HEK293T (cell line): Measurements from ENCODE around the gene PGBD1.

ENCODE experiments used
- ARNT ChIP-seq: fragments of 450-650 bp; IDR thresholded peaks from 2 replicates; pipeline ENCODE4 v1.6.1; 2017; ENCODE audit warnings: mild to moderate bottlenecking
- BHLHE40 ChIP-seq: fragments of 450-650 bp; IDR thresholded peaks from 2 replicates; pipeline ENCODE4 v1.6.1; 2016; ENCODE audit warnings: mild to moderate bottlenecking, moderate library complexity, borderline replicate concordance
- FOXA1 ChIP-seq: fragments of 450-650 bp; IDR thresholded peaks from 2 replicates; pipeline ENCODE4 v1.6.1; 2016; ENCODE audit warnings: mild to moderate bottlenecking
- FOXK2 ChIP-seq: fragments of 450-650 bp; IDR thresholded peaks from 2 replicates; pipeline ENCODE4 v1.6.1; 2016; ENCODE audit warnings: mild to moderate bottlenecking
- FOXM1 ChIP-seq: fragments of 450-650 bp; IDR thresholded peaks from 2 replicates; pipeline ENCODE4 v1.6.1; 2017; ENCODE audit warnings: mild to moderate bottlenecking, borderline replicate concordance
- L3MBTL2 ChIP-seq: fragments of 450-650 bp; conservative IDR thresholded peaks from 2 replicates; pipeline ENCODE4 v1.6.1; 2016; ENCODE audit warnings: mild to moderate bottlenecking
- LEF1 ChIP-seq: fragments of 450-650 bp; IDR thresholded peaks from 2 replicates; pipeline ENCODE4 v1.6.1; 2017; ENCODE audit warnings: mild to moderate bottlenecking, borderline replicate concordance
- NFRKB ChIP-seq: fragments of 450-650 bp; IDR thresholded peaks from 2 replicates; pipeline ENCODE4 v1.6.1; 2016; ENCODE audit warnings: mild to moderate bottlenecking, moderate library complexity
- SP1 ChIP-seq: fragments of 450-650 bp; IDR thresholded peaks from 2 replicates; pipeline ENCODE4 v1.6.1; 2017
- SUZ12 ChIP-seq: fragments of 450-650 bp; IDR thresholded peaks from 2 replicates; pipeline ENCODE4 v1.6.1; 2016; ENCODE audit warnings: mild to moderate bottlenecking
- TARDBP ChIP-seq: fragments of 450-650 bp; IDR thresholded peaks from 2 replicates; pipeline ENCODE4 v1.6.1; 2016
- ZNF384 ChIP-seq: fragments of 450-650 bp; IDR thresholded peaks from 2 replicates; pipeline ENCODE4 v1.6.1; 2016

DNA sequence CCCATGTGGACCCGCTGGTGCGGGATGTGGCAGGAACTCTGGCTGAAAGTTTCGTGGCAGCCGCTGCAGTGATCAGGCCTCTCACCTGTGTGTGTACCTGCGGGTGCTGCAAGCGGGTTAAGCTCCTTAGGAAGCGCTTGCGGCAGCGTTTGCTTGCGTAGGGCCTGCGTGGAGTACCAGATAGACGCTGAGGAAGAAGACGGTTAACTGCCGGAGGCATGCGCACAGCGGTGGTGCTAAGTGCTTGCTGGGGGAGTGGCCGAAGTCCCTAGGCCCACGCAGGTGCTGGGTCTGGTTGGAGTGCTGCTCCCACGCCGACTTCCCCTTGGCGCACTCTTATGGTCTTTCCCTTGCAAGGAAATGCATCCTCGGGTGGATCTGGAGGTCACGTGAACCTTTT is 31.6 kb downstream of the PGBD1 start:
- no peak for TF ChIP-seq ZNF384
- TF ChIP-seq BHLHE40 = no peak
- no peak for TF ChIP-seq NFRKB
- TF ChIP-seq SUZ12 = no peak
- TF ChIP-seq FOXK2 = no peak
- TF ChIP-seq ARNT = no peak
- no peak for TF ChIP-seq FOXA1
- TF ChIP-seq TARDBP = no peak
- TF ChIP-seq LEF1 = no peak
- TF ChIP-seq SP1 = no peak
- TF ChIP-seq L3MBTL2 = no peak
- no peak for TF ChIP-seq FOXM1
